ENCODE data around the gene PIEZO2.

DNA sequence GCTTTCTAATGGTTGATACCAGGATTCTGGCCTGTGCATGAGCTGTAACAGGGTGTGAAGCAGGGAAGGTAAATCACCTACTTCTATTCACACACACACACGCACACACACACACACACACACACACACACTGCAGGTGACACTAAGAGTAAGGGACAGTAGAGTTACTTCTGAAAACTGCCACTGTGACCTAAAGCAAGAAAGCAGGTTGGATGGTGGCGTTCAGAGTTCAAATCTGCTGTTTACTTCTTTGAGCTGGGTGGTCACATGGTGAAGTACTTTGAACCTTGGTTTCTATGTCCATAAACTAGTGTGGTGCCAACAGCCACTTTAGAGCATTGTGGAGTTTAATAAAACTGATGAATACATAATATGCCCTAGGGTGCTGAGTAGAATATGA, 248.0 kb downstream of the PIEZO2 start:
- TF ChIP-seq SP1 (IDR thresholded peaks at IDR 0.05; ENCODE audit: low read depth, low read length) (no peak), POLR2AphosphoS5 (IDR thresholded peaks at IDR 0.05; ENCODE audit: low read depth, low read length) (no peak), RAD21 (IDR thresholded peaks at IDR 0.05 in 1 of 2, conservative IDR thresholded peaks at IDR 0.05 in 1 of 2; ENCODE audit: low read depth in 2 of 2, low read length in 2 of 2) (no peak), SP4 (IDR thresholded peaks at IDR 0.05; ENCODE audit: low read length) (no peak), SRF (IDR thresholded peaks at IDR 0.05; ENCODE audit: low read depth, low read length) (no peak), RXRA (IDR thresholded peaks at IDR 0.05; ENCODE audit: insufficient read depth, low read depth, low read length) (no peak), EP300 (IDR thresholded peaks at IDR 0.05; ENCODE audit: borderline replicate concordance in 1 of 2, low read depth in 2 of 2, low read length in 2 of 2) (no peak), POLR2A (IDR thresholded peaks at IDR 0.05; ENCODE audit: control extremely low read depth in 1 of 2, low read depth in 2 of 2, low read length in 2 of 2) (no peak), TAF1 (IDR thresholded peaks at IDR 0.05; ENCODE audit: low read depth, low read length) (no peak), JUN (IDR thresholded peaks at IDR 0.05; ENCODE audit: low read depth, low read length) (no peak)
- TF ChIP-seq, protein P1, sequence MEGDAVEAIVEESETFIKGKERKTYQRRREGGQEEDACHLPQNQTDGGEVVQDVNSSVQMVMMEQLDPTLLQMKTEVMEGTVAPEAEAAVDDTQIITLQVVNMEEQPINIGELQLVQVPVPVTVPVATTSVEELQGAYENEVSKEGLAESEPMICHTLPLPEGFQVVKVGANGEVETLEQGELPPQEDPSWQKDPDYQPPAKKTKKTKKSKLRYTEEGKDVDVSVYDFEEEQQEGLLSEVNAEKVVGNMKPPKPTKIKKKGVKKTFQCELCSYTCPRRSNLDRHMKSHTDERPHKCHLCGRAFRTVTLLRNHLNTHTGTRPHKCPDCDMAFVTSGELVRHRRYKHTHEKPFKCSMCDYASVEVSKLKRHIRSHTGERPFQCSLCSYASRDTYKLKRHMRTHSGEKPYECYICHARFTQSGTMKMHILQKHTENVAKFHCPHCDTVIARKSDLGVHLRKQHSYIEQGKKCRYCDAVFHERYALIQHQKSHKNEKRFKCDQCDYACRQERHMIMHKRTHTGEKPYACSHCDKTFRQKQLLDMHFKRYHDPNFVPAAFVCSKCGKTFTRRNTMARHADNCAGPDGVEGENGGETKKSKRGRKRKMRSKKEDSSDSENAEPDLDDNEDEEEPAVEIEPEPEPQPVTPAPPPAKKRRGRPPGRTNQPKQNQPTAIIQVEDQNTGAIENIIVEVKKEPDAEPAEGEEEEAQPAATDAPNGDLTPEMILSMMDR (IDR thresholded peaks at IDR 0.05; ENCODE audit: control extremely low read depth in 1 of 3, insufficient read depth in 1 of 3, low read depth in 1 of 3, low read length in 3 of 3), result no peak
- TF ChIP-seq, protein P2, sequence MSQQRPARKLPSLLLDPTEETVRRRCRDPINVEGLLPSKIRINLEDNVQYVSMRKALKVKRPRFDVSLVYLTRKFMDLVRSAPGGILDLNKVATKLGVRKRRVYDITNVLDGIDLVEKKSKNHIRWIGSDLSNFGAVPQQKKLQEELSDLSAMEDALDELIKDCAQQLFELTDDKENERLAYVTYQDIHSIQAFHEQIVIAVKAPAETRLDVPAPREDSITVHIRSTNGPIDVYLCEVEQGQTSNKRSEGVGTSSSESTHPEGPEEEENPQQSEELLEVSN (IDR thresholded peaks at IDR 0.05), result no peak
- TF ChIP-seq, protein P3, sequence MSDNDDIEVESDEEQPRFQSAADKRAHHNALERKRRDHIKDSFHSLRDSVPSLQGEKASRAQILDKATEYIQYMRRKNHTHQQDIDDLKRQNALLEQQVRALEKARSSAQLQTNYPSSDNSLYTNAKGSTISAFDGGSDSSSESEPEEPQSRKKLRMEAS (IDR thresholded peaks at IDR 0.05), result no peak
